ENCODE data around the gene C1orf94. TPM values are rescaled to one million over a fixed set of nuclear protein-coding genes. Genes with fewer than 3 reads are reported as not detected.

The C1orf94 gene
- total RNA-seq = not detected

GRCh38 chr1:34176830-34177603, at the start of gene C1orf94:
TSS of gene C1orf94 (plus strand) at chr1:34176907. CDS start at chr1:34177790, 883 bp downstream.
- Histone ChIP-seq H3K9me3 (no peaks in the 10 kb centered on the region), H3K27ac (no peak within 1 kb of the TSS), H3K36me3 (no peaks in the 10 kb centered on the region), H3K27me3 (peaks cover 56% of the 10 kb centered on the region), H3K4me1 (no peaks in the 10 kb centered on the region), H3K4me3 (no peak within 1 kb of the TSS)
- WGBS, 2 donors (ENCODE audit: low coverage in 1 of 2) = 28% methylated on average over 53 of the region's 58 CpGs; no CpG with 5 or more reads in 1 of the 2 donors
- DNase-seq = no peak
- intact Hi-C loops (cut with DNase I; ENCODE audit: low total_unique reads) (no loop called here), in situ Hi-C loops (cut with MboI; ENCODE audit: low pct_ligation_motif_present in 1 of 4, low pct_unique_long_range_greater_than_20kb in 1 of 4, low sequenced_read_pairs in 3 of 4) (no loop called here)
- TF ChIP-seq POLR2A (IDR thresholded peaks at IDR 0.05) (no peak), EP300 (IDR thresholded peaks at IDR 0.05; ENCODE audit: low read depth) (no peak), POLR2AphosphoS5 (IDR thresholded peaks at IDR 0.05) (no peak), CTCF (IDR thresholded peaks at IDR 0.05) (no peak)

GRCh38 chr1:34127006-34128000, 49.4 kb upstream of the C1orf94 start:
- Histone ChIP-seq H3K4me1 (no peaks in the 10 kb centered on the region), H3K4me3 (no peak overlapping the region), H3K27ac (no peak overlapping the region), H3K27me3 (no peaks in the 10 kb centered on the region), H3K36me3 (no peaks in the 10 kb centered on the region), H3K9me3 (no peaks in the 10 kb centered on the region)
- intact Hi-C loops (cut with DNase I; ENCODE audit: low total_unique reads) = no loop called here
- in situ Hi-C loops (cut with MboI; ENCODE audit: low pct_ligation_motif_present in 1 of 4, low pct_unique_long_range_greater_than_20kb in 1 of 4, low sequenced_read_pairs in 3 of 4) = no loop called here
- 66 to 76% methylated on average over 8 to 15 of the region's 15 CpGs for WGBS, 2 donors (ENCODE audit: low coverage in 1 of 2)
- DNase-seq = no peak
- TF ChIP-seq POLR2AphosphoS5 (IDR thresholded peaks at IDR 0.05) (no peak), EP300 (IDR thresholded peaks at IDR 0.05; ENCODE audit: low read depth) (no peak), POLR2A (IDR thresholded peaks at IDR 0.05) (no peak), CTCF (IDR thresholded peaks at IDR 0.05) (no peak)

GRCh38 chr1:34128186-34128889, 48.4 kb upstream of the C1orf94 start:
- WGBS, 2 donors (ENCODE audit: low coverage in 1 of 2) = 84% methylated on average over 13 of the region's 13 CpGs; no CpG with 5 or more reads in 1 of the 2 donors
- no peak overlapping the region for H3K27ac ChIP-seq
- in situ Hi-C loops (cut with MboI; ENCODE audit: low pct_ligation_motif_present in 1 of 4, low pct_unique_long_range_greater_than_20kb in 1 of 4, low sequenced_read_pairs in 3 of 4) = no loop called here
- H3K4me1 ChIP-seq = no peaks in the 10 kb centered on the region
- no peaks in the 10 kb centered on the region for H3K27me3 ChIP-seq
- DNase-seq = no peak
- intact Hi-C loops (cut with DNase I; ENCODE audit: low total_unique reads) = no loop called here
- no peaks in the 10 kb centered on the region for H3K36me3 ChIP-seq
- H3K4me3 ChIP-seq = no peak overlapping the region
- no peaks in the 10 kb centered on the region for H3K9me3 ChIP-seq
- TF ChIP-seq POLR2AphosphoS5 (IDR thresholded peaks at IDR 0.05) (no peak), EP300 (IDR thresholded peaks at IDR 0.05; ENCODE audit: low read depth) (no peak), POLR2A (IDR thresholded peaks at IDR 0.05) (no peak)

GRCh38 chr1:34129630-34130029, 47.1 kb upstream of the C1orf94 start:
- TF ChIP-seq CTCF (IDR thresholded peaks at IDR 0.05) (no peak), POLR2AphosphoS5 (IDR thresholded peaks at IDR 0.05) (no peak), EP300 (IDR thresholded peaks at IDR 0.05; ENCODE audit: low read depth) (no peak), POLR2A (IDR thresholded peaks at IDR 0.05) (no peak)
- intact Hi-C loops (cut with DNase I; ENCODE audit: low total_unique reads) (no loop called here), in situ Hi-C loops (cut with MboI; ENCODE audit: low pct_ligation_motif_present in 1 of 4, low pct_unique_long_range_greater_than_20kb in 1 of 4, low sequenced_read_pairs in 3 of 4) (no loop called here)
- no peaks in the 10 kb centered on the region for H3K36me3 ChIP-seq
- no peak overlapping the region for H3K4me3 ChIP-seq
- H3K27me3 ChIP-seq = no peaks in the 10 kb centered on the region
- 40 to 82% methylated on average over 1 to 6 of the region's 6 CpGs for WGBS, 2 donors (ENCODE audit: low coverage in 1 of 2)
- H3K4me1 ChIP-seq = no peaks in the 10 kb centered on the region
- H3K9me3 ChIP-seq = no peaks in the 10 kb centered on the region
- H3K27ac ChIP-seq = no peak overlapping the region
- no peak for DNase-seq

Data from transverse colon (tissue), 4 donors.